HEK293 (cell line): ENCODE measurements around the gene PALMD.

Experiments
- CTCF ChIA-PET: fragments of 350-600 bp; formaldehyde crosslinking; extraction: SDS; loops from one replicate; lab custom pipeline; 2021; ENCODE audit warnings: antibody characterized with exemption; lab: Yijun Ruan, JAX
- POLR2A ChIA-PET: fragments of 300-600 bp; formaldehyde crosslinking; extraction: SDS; loops from one replicate; lab custom pipeline; 2020; ENCODE audit warnings: antibody characterized with exemption, inconsistent platforms; lab: Yijun Ruan, JAX
- H3K27ac ChIP-seq: fragments of 200-500 bp; sonication (Bioruptor generic); 2 replicates; pipeline ENCODE4 v1.5.1; 2014; ENCODE audit warnings: low read depth, low read length, control low read depth, inconsistent platforms; ENCODE audit errors: extremely low read depth
- H3K36me3 ChIP-seq, 2 experiments: fragments of 200-500 bp in 1 of 2; sonication (Bioruptor generic) in 1 of 2; 1 replicate in 1 of 2; 2 replicates in 1 of 2; pipeline ENCODE4 v1.5.1; 2014 to 2017; ENCODE audit warnings: inconsistent platforms in 2 of 2, low read length in 2 of 2; ENCODE audit not compliant: control insufficient read depth in 2 of 2, insufficient read depth in 1 of 2
- H3K4me1 ChIP-seq: fragments of 200-500 bp; sonication (Bioruptor generic); 2 replicates; pipeline ENCODE4 v1.5.1; 2014; ENCODE audit warnings: mild to moderate bottlenecking, low read length, inconsistent platforms; ENCODE audit not compliant: control insufficient read depth, insufficient read depth
- H3K4me3 ChIP-seq: 2 replicates; pipeline ENCODE4 v1.5.1; 2011; ENCODE audit warnings: low read depth, mild to moderate bottlenecking, control low read depth, low read length, moderate library complexity
- H3K9me3 ChIP-seq: fragments of 200-500 bp; sonication (Bioruptor generic); 2 replicates; pipeline ENCODE4 v1.5.1; 2014; ENCODE audit warnings: low read depth, low read length, inconsistent platforms; ENCODE audit not compliant: control insufficient read depth, insufficient read depth
- SALL2 ChIP-seq: fragments of 450-650 bp; formaldehyde crosslinking; IDR thresholded peaks from 2 replicates; pipeline ENCODE4 v1.5.0; 2017; ENCODE audit warnings: missing biosample characterization, mild to moderate bottlenecking, missing genetic modification characterization, borderline replicate concordance
- ZEB2 ChIP-seq: fragments of 450-650 bp; formaldehyde crosslinking; IDR thresholded peaks from 2 replicates; pipeline ENCODE4 v1.5.1; 2016; ENCODE audit warnings: missing biosample characterization, missing genetic modification characterization
- ZNF112 ChIP-seq: fragments of 450-650 bp; formaldehyde crosslinking; IDR thresholded peaks from 2 replicates; pipeline ENCODE4 v1.5.0; 2017; ENCODE audit warnings: missing biosample characterization, missing genetic modification characterization
- ZNF140 ChIP-seq: fragments of 450-650 bp; formaldehyde crosslinking; IDR thresholded peaks from 2 replicates; pipeline ENCODE4 v1.5.1; 2016; ENCODE audit warnings: missing biosample characterization, missing genetic modification characterization
- ZNF211 ChIP-seq: fragments of 450-650 bp; formaldehyde crosslinking; IDR thresholded peaks from 2 replicates; pipeline ENCODE4 v1.5.1; 2016; ENCODE audit warnings: low read depth, missing biosample characterization, missing genetic modification characterization
- ZNF274 ChIP-seq, 2 experiments: fragments of 200-500 bp in 1 of 2; fragments of 450-650 bp in 1 of 2; sonication (Bioruptor generic) in 1 of 2; formaldehyde crosslinking in 1 of 2; IDR thresholded peaks; 2 replicates each; pipeline versions ENCODE4 v1.5.1 to v1.6.1; 2014 to 2016; ENCODE audit warnings: borderline replicate concordance in 1 of 2, inconsistent platforms in 1 of 2, low read length in 1 of 2, missing biosample characterization in 1 of 2, missing genetic modification characterization in 1 of 2
- ZNF335 ChIP-seq: fragments of 450-650 bp; formaldehyde crosslinking; conservative IDR thresholded peaks from 2 replicates; pipeline ENCODE4 v1.5.1; 2016; ENCODE audit warnings: missing biosample characterization, missing genetic modification characterization
- ZNF350 ChIP-seq: fragments of 450-650 bp; formaldehyde crosslinking; IDR thresholded peaks from 2 replicates; pipeline ENCODE4 v1.5.0; 2017; ENCODE audit warnings: missing biosample characterization, mild to moderate bottlenecking, missing genetic modification characterization
- ZNF394 ChIP-seq: fragments of 450-650 bp; formaldehyde crosslinking; IDR thresholded peaks from 2 replicates; pipeline ENCODE4 v1.5.1; 2016; ENCODE audit warnings: missing biosample characterization, missing genetic modification characterization, mild to moderate bottlenecking, moderate library complexity, borderline replicate concordance
- ZNF433 ChIP-seq: fragments of 450-650 bp; formaldehyde crosslinking; IDR thresholded peaks from 2 replicates; pipeline ENCODE4 v1.5.1; 2016; ENCODE audit warnings: missing biosample characterization, missing genetic modification characterization, low read depth
- ZNF473 ChIP-seq: fragments of 450-650 bp; formaldehyde crosslinking; IDR thresholded peaks from 2 replicates; pipeline ENCODE4 v1.5.1; 2017; ENCODE audit warnings: missing biosample characterization, missing genetic modification characterization
- ZNF521 ChIP-seq: fragments of 450-650 bp; formaldehyde crosslinking; IDR thresholded peaks from 2 replicates; pipeline ENCODE4 v1.5.1; 2017; ENCODE audit warnings: missing biosample characterization, mild to moderate bottlenecking, missing genetic modification characterization
- ZNF548 ChIP-seq: fragments of 450-650 bp; formaldehyde crosslinking; IDR thresholded peaks from 2 replicates; pipeline ENCODE4 v1.5.1; 2016; ENCODE audit warnings: missing biosample characterization, missing genetic modification characterization
- ZNF555 ChIP-seq: fragments of 450-650 bp; formaldehyde crosslinking; conservative IDR thresholded peaks from 2 replicates; pipeline ENCODE4 v1.5.1; 2017; ENCODE audit warnings: missing biosample characterization, mild to moderate bottlenecking, missing genetic modification characterization, inconsistent platforms
- ZNF585B ChIP-seq: fragments of 450-650 bp; formaldehyde crosslinking; IDR thresholded peaks from 2 replicates; pipeline ENCODE4 v1.5.1; 2016; ENCODE audit warnings: missing biosample characterization, missing genetic modification characterization
- ZNF600 ChIP-seq: fragments of 450-650 bp; formaldehyde crosslinking; IDR thresholded peaks from 2 replicates; pipeline ENCODE4 v1.5.1; 2016; ENCODE audit warnings: missing biosample characterization, missing genetic modification characterization
- ZNF629 ChIP-seq: fragments of 450-650 bp; formaldehyde crosslinking; IDR thresholded peaks from 2 replicates; pipeline ENCODE4 v1.5.1; 2017; ENCODE audit warnings: missing biosample characterization, missing genetic modification characterization
- ZNF654 ChIP-seq: fragments of 450-650 bp; formaldehyde crosslinking; IDR thresholded peaks from 2 replicates; pipeline ENCODE4 v1.5.1; 2016; ENCODE audit warnings: low read depth, missing biosample characterization, missing genetic modification characterization
- ZNF660 ChIP-seq: fragments of 450-650 bp; IDR thresholded peaks from 2 replicates; pipeline ENCODE4 v1.5.1; 2018; ENCODE audit warnings: missing biosample characterization, mild to moderate bottlenecking, missing genetic modification characterization
- ZNF747 ChIP-seq: fragments of 450-650 bp; formaldehyde crosslinking; IDR thresholded peaks from 2 replicates; pipeline ENCODE4 v1.5.1; 2016; ENCODE audit warnings: missing biosample characterization, missing genetic modification characterization
- ZNF792 ChIP-seq: fragments of 450-650 bp; formaldehyde crosslinking; IDR thresholded peaks from 2 replicates; pipeline ENCODE4 v1.5.1; 2016; ENCODE audit warnings: missing biosample characterization, missing genetic modification characterization
- ZNF843 ChIP-seq: fragments of 450-650 bp; formaldehyde crosslinking; IDR thresholded peaks from 2 replicates; pipeline ENCODE4 v1.5.1; 2016; ENCODE audit warnings: missing biosample characterization, missing genetic modification characterization
- TF ChIP-seq, protein P1 (sequence below): fragments of 450-650 bp; formaldehyde crosslinking; IDR thresholded peaks from 2 replicates; pipeline ENCODE4 v1.5.1; 2016; ENCODE audit warnings: missing biosample characterization, missing genetic modification characterization, low read depth
- TF ChIP-seq, protein P2 (sequence below): fragments of 450-650 bp; formaldehyde crosslinking; IDR thresholded peaks from 2 replicates; pipeline ENCODE4 v1.5.1; 2016; ENCODE audit warnings: missing biosample characterization, missing genetic modification characterization
- TF ChIP-seq, protein P3 (sequence below): fragments of 450-650 bp; formaldehyde crosslinking; IDR thresholded peaks from 2 replicates; pipeline ENCODE4 v1.5.1; 2016; ENCODE audit warnings: missing biosample characterization, missing genetic modification characterization
- TF ChIP-seq, protein P4 (sequence below): fragments of 450-650 bp; formaldehyde crosslinking; IDR thresholded peaks from 2 replicates; pipeline ENCODE4; 2016; ENCODE audit warnings: missing biosample characterization, missing genetic modification characterization

Gene PALMD

DNA sequence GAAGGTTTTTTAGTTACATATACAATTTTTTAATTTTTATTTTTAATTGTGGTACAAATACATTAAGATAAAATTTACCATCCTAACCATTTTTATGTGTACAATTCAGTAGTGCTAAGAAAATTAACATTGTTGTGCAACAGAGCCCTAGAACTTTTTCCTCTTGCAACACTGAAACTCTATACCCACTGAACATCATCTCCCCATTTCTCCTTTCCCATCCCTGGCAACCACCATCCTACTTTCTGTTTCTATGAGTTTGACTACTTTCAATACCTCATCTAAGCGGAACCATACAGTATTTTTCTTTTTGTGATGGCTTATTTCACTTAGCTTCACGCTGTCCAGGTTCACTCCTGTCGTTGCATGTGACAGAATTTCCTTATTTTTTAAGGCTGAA lies 54.1 kb downstream of the PALMD start (continued):
- no peak for TF ChIP-seq ZNF548
- TF ChIP-seq ZNF792 (tag by site-specific recombination) = no peak
- TF ChIP-seq ZNF433 (tag by site-specific recombination) = no peak
- TF ChIP-seq ZNF600 (tag by site-specific recombination) = no peak
- TF ChIP-seq ZNF555 = no peak

DNA sequence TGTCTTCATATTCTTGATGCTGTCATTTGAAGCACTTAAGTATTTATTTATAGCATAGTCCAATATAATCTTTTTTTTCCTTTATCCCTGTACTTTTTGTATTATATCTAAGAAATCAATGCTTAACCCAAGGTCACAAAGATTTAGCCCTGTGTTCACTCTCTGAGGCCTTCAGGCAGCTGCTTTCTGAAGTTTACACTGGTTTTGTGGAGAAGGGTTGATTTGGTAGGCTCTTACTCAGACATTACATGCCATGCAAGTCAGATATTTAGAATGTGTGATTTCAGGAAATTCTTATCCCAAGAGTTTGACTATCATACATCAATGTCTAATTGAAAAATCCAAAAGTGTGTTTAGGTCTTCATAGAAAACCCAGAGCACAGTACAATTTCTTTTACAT lies 56.3 kb downstream of the PALMD start:
- CTCF ChIA-PET = no interaction called here
- POLR2A ChIA-PET = no interaction called here
- Histone ChIP-seq H3K4me1 (no peaks in the 10 kb centered on the region), H3K36me3 (no peaks in the 10 kb centered on the region), H3K27ac (no peak overlapping the region), H3K4me3 (no peak overlapping the region), H3K9me3 (no peaks in the 10 kb centered on the region)
- TF ChIP-seq, protein P1, sequence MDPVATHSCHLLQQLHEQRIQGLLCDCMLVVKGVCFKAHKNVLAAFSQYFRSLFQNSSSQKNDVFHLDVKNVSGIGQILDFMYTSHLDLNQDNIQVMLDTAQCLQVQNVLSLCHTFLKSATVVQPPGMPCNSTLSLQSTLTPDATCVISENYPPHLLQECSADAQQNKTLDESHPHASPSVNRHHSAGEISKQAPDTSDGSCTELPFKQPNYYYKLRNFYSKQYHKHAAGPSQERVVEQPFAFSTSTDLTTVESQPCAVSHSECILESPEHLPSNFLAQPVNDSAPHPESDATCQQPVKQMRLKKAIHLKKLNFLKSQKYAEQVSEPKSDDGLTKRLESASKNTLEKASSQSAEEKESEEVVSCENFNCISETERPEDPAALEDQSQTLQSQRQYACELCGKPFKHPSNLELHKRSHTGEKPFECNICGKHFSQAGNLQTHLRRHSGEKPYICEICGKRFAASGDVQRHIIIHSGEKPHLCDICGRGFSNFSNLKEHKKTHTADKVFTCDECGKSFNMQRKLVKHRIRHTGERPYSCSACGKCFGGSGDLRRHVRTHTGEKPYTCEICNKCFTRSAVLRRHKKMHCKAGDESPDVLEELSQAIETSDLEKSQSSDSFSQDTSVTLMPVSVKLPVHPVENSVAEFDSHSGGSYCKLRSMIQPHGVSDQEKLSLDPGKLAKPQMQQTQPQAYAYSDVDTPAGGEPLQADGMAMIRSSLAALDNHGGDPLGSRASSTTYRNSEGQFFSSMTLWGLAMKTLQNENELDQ (tag by site-specific recombination) = no peak
- TF ChIP-seq ZNF350 (tag by site-specific recombination) = no peak
- TF ChIP-seq ZNF747 (tag by site-specific recombination) = no peak
- TF ChIP-seq ZEB2 (tag by site-specific recombination) = no peak
- no peak for TF ChIP-seq ZNF521 (tag by site-specific recombination)
- no peak for TF ChIP-seq ZNF211 (tag by site-specific recombination)
- TF ChIP-seq ZNF140 (tag by site-specific recombination) = no peak
- no peak for TF ChIP-seq ZNF473 (tag by site-specific recombination)
- no peak for TF ChIP-seq SALL2 (tag by site-specific recombination)
- no peak for TF ChIP-seq ZNF274 (IDR thresholded peaks at IDR 0.05; ENCODE audit: low read length)
- no peak for TF ChIP-seq ZNF274 (tag by site-specific recombination; IDR thresholded peaks at IDR 0.05; ENCODE audit: borderline replicate concordance)
- no peak for TF ChIP-seq ZNF629
- TF ChIP-seq ZNF654 = no peak
- no peak for TF ChIP-seq ZNF394 (tag by site-specific recombination)

DNA sequence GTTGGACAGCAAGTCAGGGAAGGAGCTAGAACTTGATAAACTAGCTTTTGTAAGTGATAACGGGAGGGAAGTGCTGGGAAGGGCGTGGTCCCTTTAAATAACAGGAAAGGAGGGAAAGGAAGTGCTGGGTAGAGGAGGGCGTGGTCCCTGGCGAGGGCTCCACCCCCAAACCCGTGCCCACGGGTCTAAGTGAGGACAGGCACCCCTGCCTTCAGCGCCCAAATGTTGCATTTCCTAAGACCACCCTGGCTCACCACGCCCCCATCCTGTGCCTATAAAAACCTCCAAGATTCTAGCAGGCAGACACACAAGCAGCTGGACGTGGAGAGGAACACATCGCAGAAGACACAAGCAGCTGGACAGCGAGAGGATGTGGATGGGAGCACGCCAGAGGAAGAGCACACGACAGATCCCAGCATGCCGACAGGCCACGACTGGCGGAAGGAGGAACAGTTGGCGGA lies 58.5 kb downstream of the PALMD start:
- ChIA-PET POLR2A (no interaction called here), CTCF (interaction anchor here (0.6 to 1.7 kb wide), 5 partner anchors 19 to 798 kb away, joined by 3 to 4 read pairs (median 4); no protein-coding TSS in a partner anchor)
- Histone ChIP-seq H3K4me3 (no peak overlapping the region), H3K9me3 (no peaks in the 10 kb centered on the region), H3K36me3 (peaks cover 0 to 6% of the 10 kb centered on the region in 2 experiments; a peak in 1 of 3 replicates), H3K27ac (no peak overlapping the region), H3K4me1 (no peaks in the 10 kb centered on the region)
- TF ChIP-seq, protein P2, sequence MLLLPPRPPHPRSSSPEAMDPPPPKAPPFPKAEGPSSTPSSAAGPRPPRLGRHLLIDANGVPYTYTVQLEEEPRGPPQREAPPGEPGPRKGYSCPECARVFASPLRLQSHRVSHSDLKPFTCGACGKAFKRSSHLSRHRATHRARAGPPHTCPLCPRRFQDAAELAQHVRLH (tag by site-specific recombination) = no peak
- TF ChIP-seq ZEB2 (tag by site-specific recombination) (no peak), ZNF660 (no peak), ZNF335 (tag by site-specific recombination) (no peak), ZNF585B (tag by site-specific recombination) (no peak), ZNF843 (no peak), ZNF112 (no peak)
- TF ChIP-seq, protein P3, sequence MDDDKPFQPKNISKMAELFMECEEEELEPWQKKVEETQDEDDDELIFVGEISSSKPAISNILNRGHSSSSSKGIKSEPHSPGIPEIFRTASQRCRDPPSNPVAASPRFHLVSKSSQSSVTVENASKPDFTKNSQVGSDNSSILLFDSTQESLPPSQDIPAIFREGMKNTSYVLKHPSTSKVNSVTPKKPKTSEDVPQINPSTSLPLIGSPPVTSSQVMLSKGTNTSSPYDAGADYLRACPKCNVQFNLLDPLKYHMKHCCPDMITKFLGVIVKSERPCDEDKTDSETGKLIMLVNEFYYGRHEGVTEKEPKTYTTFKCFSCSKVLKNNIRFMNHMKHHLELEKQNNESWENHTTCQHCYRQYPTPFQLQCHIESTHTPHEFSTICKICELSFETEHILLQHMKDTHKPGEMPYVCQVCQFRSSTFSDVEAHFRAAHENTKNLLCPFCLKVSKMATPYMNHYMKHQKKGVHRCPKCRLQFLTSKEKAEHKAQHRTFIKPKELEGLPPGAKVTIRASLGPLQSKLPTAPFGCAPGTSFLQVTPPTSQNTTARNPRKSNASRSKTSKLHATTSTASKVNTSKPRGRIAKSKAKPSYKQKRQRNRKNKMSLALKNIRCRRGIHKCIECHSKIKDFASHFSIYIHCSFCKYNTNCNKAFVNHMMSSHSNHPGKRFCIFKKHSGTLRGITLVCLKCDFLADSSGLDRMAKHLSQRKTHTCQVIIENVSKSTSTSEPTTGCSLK (tag by site-specific recombination) = no peak
- TF ChIP-seq, protein P4, sequence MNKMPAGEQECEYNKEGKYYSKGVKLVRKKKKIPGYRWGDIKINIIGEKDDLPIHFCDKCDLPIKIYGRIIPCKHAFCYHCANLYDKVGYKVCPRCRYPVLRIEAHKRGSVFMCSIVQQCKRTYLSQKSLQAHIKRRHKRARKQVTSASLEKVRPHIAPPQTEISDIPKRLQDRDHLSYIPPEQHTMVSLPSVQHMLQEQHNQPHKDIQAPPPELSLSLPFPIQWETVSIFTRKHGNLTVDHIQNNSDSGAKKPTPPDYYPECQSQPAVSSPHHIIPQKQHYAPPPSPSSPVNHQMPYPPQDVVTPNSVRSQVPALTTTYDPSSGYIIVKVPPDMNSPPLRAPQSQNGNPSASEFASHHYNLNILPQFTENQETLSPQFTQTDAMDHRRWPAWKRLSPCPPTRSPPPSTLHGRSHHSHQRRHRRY = no peak
